ENCODE measurements around the gene SDHB. TPM values are rescaled to one million over a fixed set of nuclear protein-coding genes. Genes with fewer than 3 reads are reported as not detected.

The SDHB gene
- total and polyA plus RNA-seq, 9 of the 15 experiments (the other 6 are each of a cell fraction or from before 2014, with no cell fraction given): 207 to 554 (median 365) TPM

- 0 out of 2 replicates have a peak, but pooled peaks have one; percentile 12 for TF ChIP-seq E2F3 (CRISPR knock-in tag; IDR thresholded peaks at IDR 0.05)
- TF ChIP-seq LEF1 (IDR thresholded peaks at IDR 0.05): no peak
- 0 out of 2 replicates have a peak, but pooled peaks have one; percentile 27 for TF ChIP-seq MAX (CRISPR knock-in tag; IDR thresholded peaks at IDR 0.05)
- peak; percentile 53 for TF ChIP-seq L3MBTL2 (IDR thresholded peaks at IDR 0.05)
- TF ChIP-seq FOXK2 (conservative IDR thresholded peaks at IDR 0.05 in 1 of 2, IDR thresholded peaks at IDR 0.05 in 1 of 2; ENCODE audit: low read depth in 2 of 2): peak in 1 of 2 experiments; percentile 39; a peak in 1 of 4 replicates
- TF ChIP-seq SAP30 (IDR thresholded peaks at IDR 0.05; ENCODE audit: borderline replicate concordance, insufficient read depth, low read depth, low read length, poor library complexity, severe bottlenecking): peak; percentile 53
- TF ChIP-seq HCFC1 (IDR thresholded peaks at IDR 0.05; ENCODE audit: low read depth, low read length): peak; percentile 98
- peak; percentile 84 for TF ChIP-seq HNRNPLL (IDR thresholded peaks at IDR 0.05; ENCODE audit: low read depth, low read length, poor library complexity, severe bottlenecking)
- 0 out of 2 replicates have a peak, but pooled peaks have one; percentile 62 for TF ChIP-seq NR4A1 (CRISPR knock-in tag; IDR thresholded peaks at IDR 0.05)
- no peak for TF ChIP-seq NR4A1 (tag; IDR thresholded peaks at IDR 0.05)
Measured at GRCh38 chr1:17011439-17012307, 42.2 kb downstream of the SDHB start, which contains the start of gene ATP13A2 (continued).

- Histone ChIP-seq H3K4me2 (ENCODE audit: insufficient read depth, low read length) (peak overlapping the region; percentile 94), H3K9me1 (ENCODE audit: control insufficient read depth, insufficient read depth, low read length) (no peaks in the 10 kb centered on the region), H3K27ac (ENCODE audit: extremely low read depth, low read depth, low read length) (no peak overlapping the region), H4K20me1 (replicated peaks; ENCODE audit: control insufficient read depth, insufficient read depth, low read length) (no peaks in the 10 kb centered on the region), H3K36me3 (ENCODE audit: control insufficient read depth, insufficient read depth, low read length) (no peaks in the 10 kb centered on the region), H3K79me2 (ENCODE audit: control insufficient read depth, insufficient read depth, low read length) (no peaks in the 10 kb centered on the region; the same call in 2 of the 3 replicates), H3K9me3 (replicated peaks; ENCODE audit: control insufficient read depth, insufficient read depth, low read depth, low read length) (no peaks in the 10 kb centered on the region), H2AFZ (ENCODE audit: low read depth, low read length) (peak overlapping the region; percentile 99), H3K9ac (ENCODE audit: insufficient read depth in 1 of 2, low read depth in 2 of 2, low read length in 2 of 2) (peak overlapping the region; percentile 54 to 92; a peak in 3 of 4 replicates), H3K4me1 (replicated peaks in 1 of 2; ENCODE audit: control insufficient read depth in 2 of 2, insufficient read depth in 2 of 2, low read length in 2 of 2) (peaks cover 25 to 29% of the 10 kb centered on the region in 2 experiments), H3K27me3 (ENCODE audit: control insufficient read depth in 2 of 2, insufficient read depth in 2 of 2, low read length in 2 of 2) (no peaks in the 10 kb centered on the region), H3K4me3 (peak overlapping the region; percentile 84)
- FAIRE-seq (no peak), ATAC-seq (no peak), DNase-seq (ENCODE audit: extremely low read depth in 1 of 4, low spot score in 3 of 4) (peak in 3 of 4 experiments; percentile 22 to 54 (median 53))
- in situ Hi-C loops (cut with MboI): no loop called here
- 1% methylated on average over 15 of the region's 15 CpGs for WGBS (ENCODE audit: insufficient coverage, low coverage, missing lambda C conversion rate)
- BruUV-seq (replicated peaks): TSS peak; percentile 49
- intact Hi-C loops (cut with micrococcal nuclease): no loop called here
- CTCF ChIA-PET (ENCODE audit: low intra/inter-chr PET ratio): no interaction called here
- POLR2A ChIA-PET: no interaction called here
- TF ChIP-seq USF1 (CRISPR knock-in tag; IDR thresholded peaks at IDR 0.05) (0 out of 2 replicates have a peak, but pooled peaks have one; percentile 15), ZBTB5 (IDR thresholded peaks at IDR 0.05) (no peak), ZNF12 (CRISPR knock-in tag; IDR thresholded peaks at IDR 0.05) (0 out of 2 replicates have a peak, but pooled peaks have one; percentile 13), PHB (CRISPR knock-in tag; IDR thresholded peaks at IDR 0.05) (no peak), EGR1 (conservative IDR thresholded peaks at IDR 0.05) (peak; percentile 13), ZNF146 (CRISPR knock-in tag; IDR thresholded peaks at IDR 0.05; ENCODE audit: unreplicated experiment) (no peak), SAFB (IDR thresholded peaks at IDR 0.05; ENCODE audit: borderline replicate concordance, low read depth, low read length) (no peak), POLR3G (IDR thresholded peaks at IDR 0.05; ENCODE audit: extremely low read depth, insufficient read length, insufficient replicate concordance) (no peak)
Measured at GRCh38 chr1:17011092-17011438, 42.8 kb downstream of the SDHB start.
